HG03558 (cell line): Measurements from ENCODE around the gene AP1S2.
"Not testable (repeated sequence)": the region's sequence is repeated elsewhere in the genome, so short reads cannot be mapped to it uniquely, and the experiment has no call there.

ENCODE experiments used
- ATAC-seq: cut with Tn5 transposase; IDR thresholded peaks from one replicate; pipeline ENCODE4 v1.9.1; 2021; ENCODE audit warnings: moderate number of reproducible peaks; ENCODE audit not compliant: unreplicated experiment; ENCODE audit errors: extremely low read depth

The AP1S2 gene

DNA sequence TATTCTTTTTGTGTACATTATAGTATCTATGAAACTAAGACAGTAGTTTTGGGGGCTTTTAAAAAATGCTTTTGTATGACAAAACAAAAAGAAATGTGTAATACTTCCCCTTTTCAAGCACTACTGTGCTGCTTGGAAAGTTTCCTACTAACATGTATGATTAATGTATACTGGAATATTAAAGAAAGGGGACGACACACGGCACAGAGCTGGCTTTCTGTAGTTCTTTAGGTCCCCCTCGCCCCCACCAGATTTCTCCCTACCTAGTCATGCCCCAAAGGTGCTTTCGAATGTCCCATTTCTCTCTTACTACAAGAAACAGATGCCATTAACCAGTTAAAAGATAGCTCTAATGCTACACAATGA is 1.6 kb upstream of the AP1S2 start:
- no peak for ATAC-seq

DNA sequence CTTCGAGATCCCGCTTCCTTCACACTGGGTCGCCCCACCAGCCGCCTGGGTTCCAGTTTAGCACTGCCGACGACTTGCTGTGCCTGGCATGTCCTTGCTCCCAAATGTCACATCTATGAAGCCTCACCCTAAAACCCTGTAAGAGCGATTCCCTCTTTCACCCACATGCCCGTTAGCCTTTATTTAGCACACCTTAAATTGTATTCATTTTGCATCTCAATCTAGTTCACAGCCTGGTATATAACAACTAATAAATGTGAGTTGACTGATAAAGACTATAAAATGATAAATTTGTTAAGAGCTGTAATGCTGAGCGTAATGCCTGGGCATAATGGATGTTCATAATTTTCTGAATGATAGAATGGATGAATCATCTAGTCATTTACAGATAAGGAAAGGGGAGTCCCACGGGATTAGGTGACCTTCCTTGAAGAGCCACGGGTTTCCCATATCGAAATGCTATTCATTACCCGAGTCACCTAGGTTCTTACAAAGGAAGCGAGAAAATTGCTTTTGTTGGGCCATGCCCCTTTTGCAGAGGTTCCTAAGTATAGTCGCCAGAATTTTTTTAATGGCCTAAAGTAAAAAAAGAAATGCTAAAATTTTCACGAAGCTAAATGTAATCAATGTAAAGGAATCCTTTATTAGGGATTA is 1.1 kb upstream of the AP1S2 start:
- no peak for ATAC-seq

DNA sequence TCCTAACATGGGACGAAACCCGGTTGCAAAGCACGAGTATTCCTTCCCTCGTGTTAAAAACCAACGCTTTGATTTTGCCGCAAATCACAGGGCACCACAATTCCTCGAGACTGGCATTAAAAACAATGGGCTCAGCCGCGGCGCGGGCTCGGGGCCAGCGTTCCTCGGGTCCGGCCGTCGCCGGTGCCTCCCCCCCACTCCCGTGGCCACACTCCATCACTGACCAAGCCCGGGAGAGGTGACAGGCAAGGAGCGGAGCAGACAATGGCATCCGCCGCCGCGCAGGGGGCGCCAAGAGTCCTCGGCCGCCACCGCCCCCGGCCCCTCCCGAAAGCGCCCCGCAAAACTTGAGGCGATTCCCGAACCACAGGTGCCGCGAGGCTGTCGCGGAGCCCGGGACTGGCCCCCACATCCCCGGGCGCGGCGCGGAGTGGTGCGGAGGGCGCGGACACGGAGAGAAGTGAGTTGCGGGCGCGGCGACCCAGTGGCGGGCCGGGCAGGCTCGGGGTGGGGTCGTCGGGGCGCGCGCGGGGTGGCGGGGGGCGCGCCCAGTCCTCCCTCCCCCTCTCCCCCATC is 445 bp downstream of the AP1S2 start:
- ATAC-seq = peak; percentile 17

DNA sequence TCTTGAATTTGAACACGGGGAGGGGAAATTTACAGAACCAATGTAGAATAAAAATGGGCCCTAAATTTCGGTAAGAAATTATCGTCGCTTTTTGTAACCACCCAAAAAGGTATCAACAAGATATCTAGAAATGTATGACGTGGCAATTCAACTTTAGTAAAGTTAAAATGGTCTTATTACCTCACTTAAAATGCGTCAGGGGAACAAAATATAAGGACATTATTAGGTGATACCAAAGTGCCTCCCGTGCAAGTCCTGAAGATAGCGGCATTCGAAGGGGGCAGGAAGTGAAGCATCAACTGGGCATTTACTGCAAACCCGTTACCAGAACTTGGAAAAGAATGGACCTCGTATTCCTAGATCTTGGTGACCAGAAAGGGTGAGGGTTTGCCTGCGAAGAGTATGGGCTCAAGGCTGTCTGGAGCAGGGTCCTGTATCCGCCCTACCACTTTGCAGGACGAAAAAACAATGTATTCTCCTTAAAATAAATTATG is 980 bp downstream of the AP1S2 start:
- ATAC-seq = no peak

DNA sequence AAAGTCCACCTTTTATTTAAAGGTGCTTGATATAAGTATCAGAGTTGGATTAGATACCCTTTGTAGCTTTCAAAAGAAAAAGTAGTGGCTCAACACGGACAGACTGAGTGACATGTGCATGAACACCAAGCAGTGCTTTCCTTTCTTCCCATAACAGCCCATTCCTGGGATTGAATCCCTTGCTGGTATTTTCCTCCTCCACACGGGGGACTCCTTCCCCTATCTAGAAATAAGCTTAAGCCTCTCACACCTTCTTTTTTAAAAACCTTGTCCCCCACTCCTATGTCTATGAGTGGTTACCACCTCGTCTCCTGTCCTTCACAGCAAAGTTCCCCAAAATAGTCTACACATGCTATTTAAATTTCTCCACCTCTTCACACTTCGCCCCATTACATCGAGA is 5.1 kb downstream of the AP1S2 start:
- ATAC-seq = no peak

DNA sequence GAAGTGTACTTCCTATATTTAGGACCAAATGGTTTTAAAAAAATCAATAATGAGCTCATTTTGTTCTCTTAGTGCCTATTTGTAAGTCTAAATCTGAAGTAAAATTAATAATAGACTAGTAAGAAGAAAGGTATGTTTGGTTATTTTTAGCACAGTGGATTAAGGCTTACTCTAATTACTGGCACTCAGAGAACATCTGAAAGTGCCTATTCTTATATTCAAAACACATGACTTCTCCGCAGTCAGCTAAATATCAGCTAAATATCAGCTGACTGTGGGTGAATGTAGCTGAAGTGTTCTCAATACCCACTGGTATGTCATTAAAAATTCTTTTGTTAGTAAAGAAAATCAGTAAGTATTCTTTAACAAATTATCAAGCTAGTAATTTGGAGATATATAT is 6.0 kb downstream of the AP1S2 start:
- no peak for ATAC-seq

DNA sequence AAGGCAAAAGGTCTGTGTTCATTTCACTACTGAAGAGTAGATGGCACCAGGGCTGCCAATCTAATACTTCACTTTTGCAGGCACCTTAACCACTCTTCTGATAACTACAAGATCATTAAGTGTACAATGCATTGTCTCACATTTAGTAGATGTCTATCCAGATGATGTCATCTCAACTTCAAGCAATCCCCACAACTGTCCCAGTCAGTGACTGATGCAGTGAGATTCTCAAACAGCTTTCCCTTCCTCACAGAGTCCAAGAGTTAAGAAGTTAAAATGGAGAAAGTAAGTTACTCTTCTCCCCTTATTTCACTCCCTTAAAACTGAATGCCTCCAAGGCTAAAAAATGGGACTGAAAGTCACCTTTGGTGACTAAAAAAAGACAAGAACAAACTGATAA is 10.7 kb downstream of the AP1S2 start:
- no peak for ATAC-seq

DNA sequence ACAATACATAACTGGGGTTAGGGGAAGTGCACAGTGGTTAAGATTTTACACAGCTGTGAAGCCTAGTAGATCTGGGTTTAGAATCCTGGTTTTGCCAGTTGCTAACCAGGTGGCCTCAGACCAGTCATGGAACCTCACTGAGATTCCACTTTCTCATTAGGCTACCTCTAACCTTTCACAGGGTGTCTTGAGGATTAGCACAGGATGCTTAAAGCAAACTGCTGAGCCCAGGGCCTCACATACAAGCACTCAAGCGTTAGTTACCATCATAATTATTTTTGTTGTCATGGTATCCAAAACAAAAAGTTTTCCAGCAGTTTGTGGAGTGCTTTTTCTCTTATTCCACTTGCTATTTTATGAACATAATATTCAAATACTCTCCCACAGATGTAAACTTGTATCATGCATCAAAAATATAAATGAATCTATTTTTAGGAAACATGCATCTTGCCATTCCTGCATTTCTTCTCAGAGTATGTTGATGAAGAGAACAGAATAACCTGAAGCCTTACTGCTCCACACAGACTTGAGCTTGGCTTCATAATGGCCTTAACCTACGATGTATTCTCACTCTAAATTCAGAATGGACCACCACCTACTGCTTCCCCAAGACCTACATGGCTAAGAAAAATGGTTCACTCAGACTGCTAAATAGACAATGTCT is 12.6 kb downstream of the AP1S2 start:
- no peak for ATAC-seq

DNA sequence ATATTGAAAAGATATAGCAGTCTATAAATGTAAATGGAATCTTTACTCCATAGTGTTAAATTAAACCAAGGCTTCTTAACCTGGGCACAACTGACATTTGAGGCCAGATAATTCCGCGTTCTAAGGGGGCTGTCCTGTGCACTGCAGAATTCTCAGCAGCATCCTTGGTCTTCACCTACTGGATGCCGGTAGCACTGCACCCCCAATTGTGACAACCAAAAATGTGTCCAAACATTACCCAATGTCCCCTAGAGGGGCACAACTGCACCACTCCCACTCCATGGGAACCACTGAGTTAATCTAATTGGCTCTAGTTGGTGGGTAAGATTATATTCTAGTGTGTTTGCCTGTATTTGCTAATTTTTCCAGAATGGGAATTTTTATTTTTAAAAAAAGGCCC is 16.6 kb downstream of the AP1S2 start:
- no peak for ATAC-seq

DNA sequence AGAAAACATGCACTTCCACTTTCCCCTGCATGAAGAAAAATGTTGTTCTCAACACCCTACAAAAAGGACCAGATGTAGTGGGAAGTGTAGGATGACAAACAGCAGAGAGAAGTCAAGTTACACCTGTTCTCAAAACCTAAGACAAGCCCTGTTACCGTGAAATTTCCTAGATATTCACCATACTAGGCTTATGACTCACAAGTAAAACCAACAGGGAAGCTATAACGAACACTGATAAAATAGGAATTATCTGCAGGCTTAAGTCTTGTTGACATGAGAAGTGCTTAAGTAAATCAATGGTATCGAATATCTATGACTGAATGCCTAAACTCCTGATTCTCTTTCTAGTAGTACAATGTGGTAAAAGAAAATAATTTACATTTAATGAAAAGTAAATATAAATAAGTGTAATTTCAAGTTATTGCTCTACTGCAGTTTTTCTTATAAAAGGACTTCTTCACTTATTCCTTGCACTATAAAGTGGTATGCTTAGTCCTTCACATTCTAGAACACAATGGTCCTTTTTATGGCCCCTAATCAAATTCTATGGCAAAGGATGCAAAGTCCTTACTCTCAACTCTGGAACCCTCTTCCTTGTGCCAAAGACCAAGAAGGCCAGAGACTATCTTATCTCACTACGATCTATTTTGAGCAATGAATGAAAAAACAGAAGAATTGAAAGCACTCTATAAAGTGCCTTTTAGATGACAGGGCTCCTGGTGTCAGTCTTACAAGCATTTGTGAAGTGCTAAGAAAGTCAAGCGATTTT is 19.6 kb downstream of the AP1S2 start:
- no peak for ATAC-seq

DNA sequence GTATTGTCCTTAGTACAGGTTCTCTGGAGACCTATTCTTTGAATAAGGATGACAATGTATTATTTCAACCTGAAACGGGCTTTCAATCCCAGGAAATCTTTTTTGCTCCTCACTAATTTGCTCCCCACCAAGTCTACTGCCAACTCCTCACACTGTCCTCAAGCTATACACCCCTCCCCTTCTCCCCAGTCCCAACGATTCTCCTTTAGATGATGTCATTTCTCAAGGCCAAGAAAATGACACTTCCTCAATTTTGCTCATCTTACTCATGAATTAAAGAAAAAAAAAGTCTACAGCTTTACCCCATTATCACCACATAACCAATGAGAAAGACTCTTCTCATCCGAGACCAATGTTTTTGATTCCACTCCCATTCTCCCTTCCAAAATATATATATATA is 20.6 kb downstream of the AP1S2 start:
- ATAC-seq = no peak

DNA sequence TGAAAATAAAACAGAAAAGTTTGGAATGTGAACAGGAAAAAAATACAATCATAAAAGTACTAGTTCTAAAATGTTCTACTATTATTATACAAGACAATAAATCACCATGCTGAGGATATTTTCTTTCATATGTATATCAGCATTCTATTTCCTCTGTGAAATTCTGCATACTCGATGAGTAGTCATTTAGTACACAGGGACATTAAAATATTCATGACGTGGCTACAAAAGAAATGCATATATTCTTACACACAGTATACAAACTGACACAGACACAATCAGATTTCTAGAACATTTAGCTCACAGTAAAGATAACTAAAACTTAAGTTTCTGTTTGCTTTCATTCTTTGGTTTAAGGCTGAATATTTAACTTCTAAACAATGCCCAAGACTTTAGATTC is 23.3 kb downstream of the AP1S2 start:
- ATAC-seq = not testable (repeated sequence)

DNA sequence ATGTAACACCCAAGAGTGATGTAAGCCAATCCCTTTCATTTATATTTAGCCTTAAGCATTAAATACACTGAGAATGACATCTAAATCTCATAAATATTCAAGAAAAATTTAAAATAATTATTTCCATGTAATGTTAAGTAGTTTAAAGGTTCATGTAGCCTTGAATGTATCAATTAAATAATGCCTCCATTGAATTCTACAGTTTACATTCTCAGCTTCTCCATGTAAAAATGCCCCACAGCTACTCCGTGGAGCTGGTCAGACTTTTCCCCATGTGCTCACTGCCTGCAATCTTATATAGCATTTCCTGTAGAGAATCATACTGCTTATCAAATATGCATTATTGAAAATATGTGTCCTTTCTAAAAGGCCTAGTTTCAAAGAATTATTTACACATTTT is 25.4 kb downstream of the AP1S2 start:
- no peak for ATAC-seq

DNA sequence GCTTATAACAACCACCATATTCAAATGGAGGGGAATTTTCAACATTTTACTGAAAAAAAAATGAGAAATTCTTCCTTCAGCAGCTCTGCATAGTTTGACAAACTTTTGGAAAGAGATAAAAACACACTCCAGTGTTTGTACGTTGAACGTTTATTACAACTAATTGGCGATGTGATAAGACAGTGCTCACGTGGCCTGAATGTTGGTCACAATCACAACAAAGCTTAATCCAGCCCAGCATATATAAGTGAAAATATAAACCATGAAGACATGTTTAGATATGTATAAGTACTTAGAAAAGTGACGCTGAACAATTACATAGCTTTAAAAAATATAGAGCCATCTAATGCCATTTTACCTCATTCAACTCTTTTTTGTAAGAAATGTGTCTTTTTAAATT is 28.7 kb downstream of the AP1S2 start:
- no peak for ATAC-seq

DNA sequence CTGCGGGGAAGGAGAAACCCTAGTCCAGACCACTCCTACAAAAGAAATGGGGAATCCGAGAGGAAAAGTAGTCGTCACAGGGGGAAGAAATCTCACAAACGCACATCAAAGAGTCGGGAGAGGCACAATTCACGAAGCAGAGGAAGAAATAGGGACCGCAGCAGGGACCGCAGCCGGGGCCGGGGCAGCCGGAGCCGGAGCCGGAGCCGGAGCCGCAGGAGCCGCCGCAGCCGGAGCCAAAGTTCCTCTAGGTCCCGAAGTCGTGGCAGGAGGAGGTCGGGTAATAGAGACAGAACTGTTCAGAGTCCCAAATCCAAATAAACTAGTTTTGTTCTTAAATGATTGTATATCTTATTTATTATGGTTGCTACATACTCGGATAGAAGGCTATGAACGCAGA is 31.7 kb downstream of the AP1S2 start:
- ATAC-seq = no peak

DNA sequence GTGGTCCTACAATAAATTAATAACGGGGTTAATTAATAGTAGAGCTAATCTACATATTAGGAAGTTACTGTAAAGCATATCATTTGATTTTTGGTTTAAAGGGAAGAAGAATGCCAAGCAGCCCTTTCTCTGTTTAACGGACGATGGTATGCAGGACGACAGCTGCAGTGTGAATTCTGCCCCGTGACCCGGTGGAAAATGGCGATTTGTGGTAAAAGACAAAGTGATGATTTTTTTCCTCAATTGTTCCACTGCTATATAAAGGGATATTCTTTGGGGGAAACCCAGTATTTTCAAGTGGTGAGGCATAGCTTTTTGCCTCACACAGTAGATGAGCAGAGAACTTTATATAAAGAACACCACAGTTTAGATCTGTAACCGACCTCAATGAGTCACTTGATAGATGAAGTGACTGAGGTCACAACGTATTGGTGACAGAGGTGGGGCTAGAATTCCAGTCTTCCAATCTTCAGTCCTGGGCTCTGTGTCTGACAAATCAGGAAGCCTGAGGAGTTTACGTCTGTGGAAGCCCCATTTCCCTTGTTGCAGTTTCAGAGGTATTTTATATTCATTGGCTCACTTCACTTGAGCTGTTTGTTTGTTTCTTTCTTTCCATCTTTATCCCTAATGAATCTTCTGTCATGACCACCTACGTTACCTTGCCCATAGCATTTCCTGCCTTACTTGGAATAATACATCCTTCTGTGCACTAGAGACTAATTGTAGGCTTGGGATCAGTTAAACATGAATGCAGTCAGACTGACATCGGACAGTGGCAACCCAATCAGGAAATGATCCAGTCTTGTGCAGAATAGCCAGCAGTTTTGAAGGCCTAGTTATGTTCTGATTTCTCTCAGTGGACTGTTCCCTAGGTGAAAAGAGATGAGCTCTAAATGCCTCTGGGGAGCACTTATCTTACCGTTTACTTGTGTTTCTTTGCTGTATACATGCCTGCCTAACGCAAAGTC is 34.2 kb downstream of the AP1S2 start:
- no peak for ATAC-seq

DNA sequence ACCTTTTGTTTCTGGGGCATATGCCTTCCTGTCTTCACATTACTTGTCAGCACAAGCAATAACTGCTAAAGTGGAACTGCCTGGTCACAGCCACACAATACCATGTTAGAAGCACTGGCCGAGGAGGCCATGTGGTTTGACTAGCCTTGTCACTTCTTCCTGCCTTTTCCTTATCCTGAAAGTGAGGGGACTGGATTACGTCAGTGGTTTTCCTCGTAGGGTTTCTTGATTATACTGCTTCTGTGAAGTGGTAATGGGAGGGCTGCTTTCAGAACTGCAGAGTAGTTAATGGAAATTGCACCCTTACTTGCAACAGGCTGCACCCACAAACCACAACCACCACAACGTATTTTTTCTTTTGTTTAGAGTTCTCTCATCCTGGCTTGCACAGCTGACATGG is 37.7 kb downstream of the AP1S2 start:
- ATAC-seq = no peak

DNA sequence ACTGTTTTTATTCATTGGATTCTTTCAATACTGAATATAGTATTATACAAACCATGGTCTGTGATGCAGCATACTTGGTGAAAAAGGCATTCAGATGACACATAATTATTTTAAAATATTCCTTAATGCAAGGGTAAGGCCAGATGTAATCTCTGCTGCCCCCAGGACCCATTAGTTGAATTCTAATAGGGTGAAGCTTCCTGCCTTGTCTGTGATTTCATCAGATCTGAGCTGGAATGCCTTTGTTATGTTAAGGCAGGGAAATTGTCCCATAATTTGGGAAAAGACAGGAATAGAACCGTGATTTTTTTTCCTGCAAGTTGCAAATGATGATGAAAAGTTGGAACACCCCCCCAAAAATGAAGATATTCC is 38.2 kb downstream of the AP1S2 start:
- no peak for ATAC-seq

DNA sequence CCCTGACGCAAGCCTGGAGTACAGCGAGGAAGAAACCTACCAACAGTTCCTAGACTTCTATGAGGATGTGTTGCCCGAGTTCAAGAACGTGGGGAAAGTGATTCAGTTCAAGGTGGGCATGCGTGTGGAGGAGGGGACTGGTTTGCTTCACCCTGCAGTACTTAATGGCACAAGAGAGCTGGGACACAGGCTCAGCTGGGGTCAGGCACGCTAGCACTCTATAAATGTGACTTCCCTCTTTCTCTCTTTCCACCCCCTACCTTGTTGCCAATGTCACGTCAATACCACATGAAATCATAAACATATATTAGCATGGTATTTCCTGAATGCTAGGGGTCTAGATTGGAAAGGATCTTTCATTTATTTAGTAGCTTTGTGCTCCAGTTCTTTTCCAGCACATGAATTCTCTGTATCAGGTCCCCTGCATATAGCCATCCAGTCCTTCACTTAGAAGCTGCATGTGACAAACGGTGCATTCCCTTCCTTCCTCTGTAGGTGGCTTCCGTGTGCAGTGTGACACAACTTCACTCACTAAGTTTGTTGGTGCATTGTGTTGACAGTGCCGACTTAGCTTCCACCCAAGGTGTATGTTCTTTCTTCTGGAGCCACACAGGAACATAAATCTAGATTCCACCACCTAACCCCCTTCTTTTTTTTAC is 38.7 kb downstream of the AP1S2 start:
- peak; percentile 70 for ATAC-seq
